Stimulated activated CD8-positive, alpha-beta memory T cell treated with anti-CD3 and anti-CD28 coated beads, Interleukin-12 subunit alpha, Interleukin-12 subunit beta, amount 100 ng/mL, for 1 hour (primary cell): ENCODE results near the gene RNF43.

Experiments
- DNase-seq: peaks from one replicate; pipeline ENCODE4 v3.0.0-alpha.2; 2020; ENCODE audit warnings: low read depth

Gene RNF43

GRCh38 chr17:58381124-58382035 lies 36.0 kb downstream of the RNF43 start:
- DNase-seq, result no peak

- no peak for DNase-seq
These were observed 36.9 kb downstream of the RNF43 start for GRCh38 chr17:58380207-58381123.

- no peak for DNase-seq
These were observed 37.9 kb downstream of the RNF43 start for GRCh38 chr17:58379511-58379824.

- DNase-seq, result no peak
These were observed 38.4 kb downstream of the RNF43 start for GRCh38 chr17:58378733-58379510.

GRCh38 chr17:58377661-58378060 lies 39.7 kb downstream of the RNF43 start:
- no peak for DNase-seq

GRCh38 chr17:58377093-58377601 lies 40.2 kb downstream of the RNF43 start:
- DNase-seq, result no peak

GRCh38 chr17:58376472-58377000 lies 40.8 kb downstream of the RNF43 start:
- DNase-seq, result no peak

GRCh38 chr17:58375811-58376210 lies 41.5 kb downstream of the RNF43 start:
- DNase-seq, result no peak

- DNase-seq, result no peak
These were observed 42.1 kb downstream of the RNF43 start for GRCh38 chr17:58375256-58375655.

GRCh38 chr17:58373923-58374322 lies 43.4 kb downstream of the RNF43 start:
- DNase-seq, result no peak

GRCh38 chr17:58373003-58373402 lies 44.3 kb downstream of the RNF43 start:
- DNase-seq, result no peak

- DNase-seq, result no peak
These were observed 45.9 kb downstream of the RNF43 start for GRCh38 chr17:58371300-58371950.

- DNase-seq, result no peak
These were observed 46.6 kb downstream of the RNF43 start for GRCh38 chr17:58370716-58371115.

GRCh38 chr17:58370309-58370708 lies 47.0 kb downstream of the RNF43 start:
- no peak for DNase-seq

- no peak for DNase-seq
These were observed 47.9 kb downstream of the RNF43 start for GRCh38 chr17:58369214-58370031.

- no peak for DNase-seq
These were observed 48.5 kb downstream of the RNF43 start for GRCh38 chr17:58368860-58369213.
